Smooth muscle cell (in vitro differentiated cells): ENCODE measurements around the gene POF1B. TPM values are rescaled to one million over a fixed set of nuclear protein-coding genes. Genes with fewer than 3 reads are reported as not detected.

Experiments
- DNase-seq: peaks from one replicate; lab custom pipeline; 2025; ENCODE audit not compliant: unreplicated experiment; lab: John Stamatoyannopoulos, UW
- H2AFZ ChIP-seq: fragments of 200-600 bp; sonication (generic); 2 replicates; pipeline ENCODE4 v1.6.0; 2016; ENCODE audit warnings: antibody characterized with exemption, low read depth, mild to moderate bottlenecking
- H3F3A ChIP-seq: fragments of 200-600 bp; sonication (generic); 2 replicates; pipeline ENCODE4 v1.6.0; 2017; ENCODE audit warnings: antibody characterized with exemption, low read depth
- H3K27ac ChIP-seq: fragments of 200-600 bp; sonication (generic); 2 replicates; pipeline ENCODE4 v1.5.1; 2016; ENCODE audit warnings: low read depth, mild to moderate bottlenecking
- H3K27me3 ChIP-seq: fragments of 200-600 bp; sonication (generic); 2 replicates; pipeline ENCODE4 v1.6.1; 2016; ENCODE audit warnings: low read depth, mild to moderate bottlenecking
- H3K36me3 ChIP-seq: fragments of 200-600 bp; sonication (generic); 2 replicates; pipeline ENCODE4 v1.5.1; 2016; ENCODE audit warnings: low read depth
- H3K4me1 ChIP-seq: fragments of 200-600 bp; sonication (generic); 2 replicates; pipeline ENCODE4 v1.5.1; 2016; ENCODE audit warnings: low read depth
- H3K4me2 ChIP-seq: fragments of 200-600 bp; sonication (generic); 2 replicates; pipeline ENCODE4 v1.6.0; 2016; ENCODE audit warnings: mild to moderate bottlenecking
- H3K4me3 ChIP-seq: fragments of 200-600 bp; sonication (generic); 2 replicates; pipeline ENCODE4 v1.5.1; 2016; ENCODE audit warnings: mild to moderate bottlenecking
- H3K79me2 ChIP-seq: fragments of 200-600 bp; sonication (generic); 2 replicates; pipeline ENCODE4 v1.6.0; 2016; ENCODE audit warnings: low read depth, mild to moderate bottlenecking
- H3K9ac ChIP-seq: fragments of 200-600 bp; sonication (generic); 2 replicates; pipeline ENCODE4 v1.6.0; 2016; ENCODE audit warnings: low read depth
- H3K9me3 ChIP-seq: fragments of 200-600 bp; sonication (generic); replicated peaks from 2 replicates; pipeline ENCODE4 v1.5.1; 2016; ENCODE audit warnings: low read depth
- H4K20me1 ChIP-seq: fragments of 200-600 bp; sonication (generic); 2 replicates; pipeline ENCODE4 v1.6.0; 2016; ENCODE audit warnings: low read depth
- CTCF ChIP-seq: fragments of 200-600 bp; sonication (generic); IDR thresholded peaks from 2 replicates; pipeline ENCODE4 v1.5.1; 2017; ENCODE audit warnings: borderline replicate concordance, mild to moderate bottlenecking, antibody characterized with exemption; ENCODE audit not compliant: insufficient read depth, poor library complexity, severe bottlenecking
- WGBS: methylation state at CpG from one replicate; pipeline ENCODE4 v1.1.7; 2016; ENCODE audit warnings: low lambda C conversion rate; 5-methylcytosine and 5-hydroxymethylcytosine counted together
- polyA plus RNA-seq: library from polyadenylated mRNA; unstranded; fragments of >200 nt; fragmentation: Nextera tagmentation; extraction: Ambion mirVana; gene quantifications from 2 replicates; pipeline ENCODE4 v1.2.1, GENCODE V29; 2016
- total RNA-seq: library from RNA; depleted of rRNA; stranded (reverse); fragments of >200 nt; gene quantifications from 2 replicates; pipeline ENCODE4 v1.2.3, GENCODE V29; 2014

The POF1B gene
- total and polyA plus RNA-seq, 2 experiments from 2014 or later, result 1.6 to 8.3 TPM

DNA sequence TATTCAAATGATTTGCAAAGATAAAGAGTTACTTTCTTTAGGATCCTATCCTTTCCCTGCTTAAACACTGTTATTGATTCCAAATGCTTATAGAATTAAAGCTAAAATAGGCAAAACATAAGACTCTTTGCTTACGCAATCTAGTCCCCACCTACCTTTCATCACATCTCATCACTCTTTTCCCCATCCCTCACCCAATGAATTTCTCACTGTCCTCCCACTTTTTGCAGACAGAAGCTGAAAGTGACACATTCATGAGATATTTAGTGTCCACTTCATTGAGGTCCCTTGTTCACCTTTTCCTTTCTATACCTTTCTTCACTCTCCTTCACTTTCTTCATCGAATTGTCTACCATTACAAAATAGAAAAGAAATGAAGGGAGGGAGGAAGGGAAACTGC is 136.3 kb downstream of the POF1B start:
- no peak for DNase-seq
- H3K4me1 ChIP-seq, result no peaks in the 10 kb centered on the region
- H3F3A ChIP-seq, result no peaks in the 10 kb centered on the region
- H3K9me3 ChIP-seq, result no peaks in the 10 kb centered on the region
- WGBS, result 52% methylated on average over 2 of the region's 2 CpGs
- H3K36me3 ChIP-seq, result no peaks in the 10 kb centered on the region
- H2AFZ ChIP-seq, result peak overlapping the region; percentile 79
- no peaks in the 10 kb centered on the region for H3K27me3 ChIP-seq
- peak overlapping the region; percentile 82 for H3K4me2 ChIP-seq
- H3K4me3 ChIP-seq, result peak overlapping the region; percentile 67
- H4K20me1 ChIP-seq, result peaks cover 6% of the 10 kb centered on the region
- peak overlapping the region; percentile 76 for H3K9ac ChIP-seq
- H3K27ac ChIP-seq, result peak overlapping the region; percentile 68
- no peak for TF ChIP-seq CTCF
- peaks cover 17% of the 10 kb centered on the region for H3K79me2 ChIP-seq

Other genes with a start within 250 kb of the POF1B start
- gene SATL1, start 135.9 kb downstream of the POF1B start, total RNA-seq, result 0.09 TPM in 1 of 2 replicates, not detected in the other
- gene SATL1, start 135.9 kb downstream of the POF1B start, polyA plus RNA-seq, result 0.06 and 0.11 TPM in 2 replicates
- gene ZNF711, start 135.7 kb downstream of the POF1B start, total RNA-seq, result 21.2 and 35.7 TPM in 2 replicates
- 8.2 and 14.7 TPM in 2 replicates for gene ZNF711, start 135.7 kb downstream of the POF1B start, polyA plus RNA-seq